GM23338 (cell line): ENCODE results near the gene HIVEP3. TPM values are rescaled to one million over a fixed set of nuclear protein-coding genes. Genes with fewer than 3 reads are reported as not detected.

ENCODE experiments used
- ATAC-seq: fragments of 200-7000 bp; cut with Tn5 transposase; 3 replicates; pipeline ENCODE4 v1.9.1; 2020
- DNase-seq: peaks from one replicate; pipeline ENCODE4 v3.0.0-alpha.2; 2015; ENCODE audit warnings: low spot score
- H2AFZ ChIP-seq: fragments of 200-600 bp; sonication (generic); 2 replicates; pipeline ENCODE4 v1.8.0; 2016; ENCODE audit warnings: antibody characterized with exemption, mild to moderate bottlenecking, moderate library complexity
- H3F3A ChIP-seq: fragments of 200-600 bp; sonication (generic); replicated peaks from 2 replicates; pipeline ENCODE4 v1.8.0; 2017; ENCODE audit warnings: antibody characterized with exemption, mixed run types, low read depth
- H3K27ac ChIP-seq: fragments of 200-600 bp; sonication (generic); 2 replicates; pipeline ENCODE4 v1.6.1; 2016; ENCODE audit warnings: low read depth
- H3K27me3 ChIP-seq: fragments of 200-600 bp; sonication (generic); 2 replicates; pipeline ENCODE4 v1.8.0; 2016; ENCODE audit warnings: mild to moderate bottlenecking, mixed run types, moderate library complexity; ENCODE audit not compliant: insufficient read depth
- H3K36me3 ChIP-seq: fragments of 200-600 bp; sonication (generic); 2 replicates; pipeline ENCODE4 v1.8.0; 2016; ENCODE audit warnings: mild to moderate bottlenecking; ENCODE audit not compliant: insufficient read depth
- H3K4me1 ChIP-seq: fragments of 200-600 bp; sonication (generic); 2 replicates; pipeline ENCODE4 v1.8.0; 2016; ENCODE audit warnings: mild to moderate bottlenecking, moderate library complexity; ENCODE audit not compliant: insufficient read depth
- H3K4me2 ChIP-seq: fragments of 200-600 bp; sonication (generic); 2 replicates; pipeline ENCODE4 v1.7.1; 2017; ENCODE audit warnings: mixed run types
- H3K4me3 ChIP-seq: fragments of 200-600 bp; sonication (generic); 2 replicates; pipeline ENCODE4 v1.6.1; 2016; ENCODE audit warnings: mixed run types
- H3K79me2 ChIP-seq: fragments of 200-600 bp; sonication (generic); replicated peaks from 2 replicates; pipeline ENCODE4 v1.8.0; 2017; ENCODE audit warnings: mild to moderate bottlenecking; ENCODE audit not compliant: insufficient read depth
- H3K9me2 ChIP-seq: fragments of 200-600 bp; sonication (generic); 2 replicates; pipeline ENCODE4 v1.8.0; 2017; ENCODE audit not compliant: insufficient read depth
- H4K20me1 ChIP-seq: fragments of 200-600 bp; sonication (generic); replicated peaks from 2 replicates; pipeline ENCODE4 v1.8.0; 2017; ENCODE audit warnings: mild to moderate bottlenecking; ENCODE audit not compliant: insufficient read depth
- H3K27ac Mint-ChIP-seq: 2 replicates; pipeline ENCODE4 v1.8.0; 2020; ENCODE audit warnings: inconsistent platforms, mild to moderate bottlenecking, moderate library complexity, mixed read lengths
- H3K27me3 Mint-ChIP-seq: 3 replicates; pipeline ENCODE4 v1.8.0; 2022; ENCODE audit warnings: low read depth, mild to moderate bottlenecking, moderate library complexity, mixed read lengths, inconsistent platforms; ENCODE audit not compliant: insufficient read depth, poor library complexity
- H3K36me3 Mint-ChIP-seq: 3 replicates; pipeline ENCODE4 v1.8.0; 2021; ENCODE audit warnings: low read depth, mild to moderate bottlenecking, inconsistent platforms, moderate library complexity, mixed read lengths
- H3K4me1 Mint-ChIP-seq: 3 replicates; pipeline ENCODE4 v1.8.0; 2020; ENCODE audit warnings: mild to moderate bottlenecking, inconsistent platforms, mixed read lengths
- H3K4me3 Mint-ChIP-seq: 3 replicates; pipeline ENCODE4 v1.8.0; 2021; ENCODE audit warnings: moderate library complexity, mild to moderate bottlenecking, inconsistent platforms, mixed read lengths
- H3K9me3 Mint-ChIP-seq: 3 replicates; pipeline ENCODE4 v1.8.0; 2020; ENCODE audit warnings: moderate library complexity, mild to moderate bottlenecking, inconsistent platforms, mixed read lengths
- NANOG ChIP-seq: IDR thresholded peaks from 2 replicates; pipeline ENCODE4 v1.6.1; 2016; ENCODE audit warnings: antibody characterized with exemption, borderline replicate concordance
- POLR2AphosphoS5 ChIP-seq: IDR thresholded peaks from 2 replicates; pipeline ENCODE4 v1.6.1; 2016; ENCODE audit warnings: antibody characterized with exemption, low read depth
- STAT1 ChIP-seq: IDR thresholded peaks from one replicate; pipeline ENCODE4 v1.6.1; 2016; ENCODE audit warnings: antibody characterized with exemption; ENCODE audit not compliant: unreplicated experiment
- ZNF114 ChIP-seq: fragments of 250-450 bp; sonication (Bioruptor Pico); IDR thresholded peaks from 2 replicates; pipeline ENCODE4 v1.5.0; 2020; ENCODE audit warnings: mild to moderate bottlenecking, moderate library complexity
- ZNF462 ChIP-seq: fragments of 250-450 bp; sonication (Bioruptor Pico); IDR thresholded peaks from 2 replicates; pipeline ENCODE4 v1.5.0; 2020; ENCODE audit warnings: mild to moderate bottlenecking, moderate library complexity
- polyA plus RNA-seq: library from polyadenylated mRNA; unstranded; fragments of >200 nt; fragmentation: Nextera tagmentation; extraction: Ambion mirVana; gene quantifications from 2 replicates; pipeline ENCODE4 v1.2.1, GENCODE V29; 2016
- total RNA-seq: library from RNA; depleted of rRNA; stranded (reverse); fragments of >200 nt; shearing (Covaris generic); gene quantifications from 2 replicates; pipeline ENCODE4 v1.2.3, GENCODE V29; 2014
- TF ChIP-seq, protein P1 (sequence below): IDR thresholded peaks from 2 replicates; pipeline ENCODE4 v1.6.1; 2016; ENCODE audit warnings: antibody characterized with exemption
- TF ChIP-seq, protein P2 (sequence below): IDR thresholded peaks from one replicate; pipeline ENCODE4 v1.6.1; 2018; ENCODE audit warnings: antibody characterized with exemption; ENCODE audit not compliant: unreplicated experiment

HIVEP3 gene
- total and polyA plus RNA-seq, 2 experiments from 2014 or later = 0.14 to 0.24 TPM

- H3K9me3 Mint-ChIP-seq = no peaks in the 10 kb centered on the region
- DNase-seq (no peak), ATAC-seq (no peak)
- H3K4me1 Mint-ChIP-seq = peaks cover 12% of the 10 kb centered on the region
- H3K27ac Mint-ChIP-seq = no peak overlapping the region
- H2AFZ ChIP-seq = no peak overlapping the region
- H3K27ac ChIP-seq = no peak overlapping the region
- no peaks in the 10 kb centered on the region for H3K36me3 Mint-ChIP-seq
- no peaks in the 10 kb centered on the region for H3K79me2 ChIP-seq
- peak overlapping the region; percentile 76; the same call in 2 of the 3 replicates for H3K4me3 Mint-ChIP-seq
- H3K4me2 ChIP-seq = peak overlapping the region; percentile 84
- no peaks in the 10 kb centered on the region; the same call in 1 of the 2 replicates for H3K9me2 ChIP-seq
- H3K27me3 Mint-ChIP-seq = peaks cover 40% of the 10 kb centered on the region
- H3F3A ChIP-seq = no peaks in the 10 kb centered on the region
- peaks cover 6% of the 10 kb centered on the region for H3K4me1 ChIP-seq
- peaks cover 6% of the 10 kb centered on the region; the same call in 1 of the 2 replicates for H4K20me1 ChIP-seq
- TF ChIP-seq, protein P1, sequence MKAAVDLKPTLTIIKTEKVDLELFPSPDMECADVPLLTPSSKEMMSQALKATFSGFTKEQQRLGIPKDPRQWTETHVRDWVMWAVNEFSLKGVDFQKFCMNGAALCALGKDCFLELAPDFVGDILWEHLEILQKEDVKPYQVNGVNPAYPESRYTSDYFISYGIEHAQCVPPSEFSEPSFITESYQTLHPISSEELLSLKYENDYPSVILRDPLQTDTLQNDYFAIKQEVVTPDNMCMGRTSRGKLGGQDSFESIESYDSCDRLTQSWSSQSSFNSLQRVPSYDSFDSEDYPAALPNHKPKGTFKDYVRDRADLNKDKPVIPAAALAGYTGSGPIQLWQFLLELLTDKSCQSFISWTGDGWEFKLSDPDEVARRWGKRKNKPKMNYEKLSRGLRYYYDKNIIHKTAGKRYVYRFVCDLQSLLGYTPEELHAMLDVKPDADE = no peak
- no peak for TF ChIP-seq NANOG
- peak overlapping the region; percentile 61; the same call in 1 of the 2 replicates for H3K4me3 ChIP-seq
- H3K27me3 ChIP-seq = peaks cover 39% of the 10 kb centered on the region
- no peaks in the 10 kb centered on the region for H3K36me3 ChIP-seq
Observed at GRCh38 chr1:41660570-41661427, 257.9 kb downstream of the HIVEP3 start.

GRCh38 chr1:41659903-41660302 lies 258.8 kb downstream of the HIVEP3 start:
- peaks cover 43% of the 10 kb centered on the region for H3K27me3 Mint-ChIP-seq

More at GRCh38 chr1:41659903-41660302, 258.8 kb downstream of the HIVEP3 start:
- Histone ChIP-seq H3K79me2 (no peaks in the 10 kb centered on the region), H3K9me2 (no peaks in the 10 kb centered on the region; the same call in 1 of the 2 replicates), H3K4me1 (peaks cover 9% of the 10 kb centered on the region), H3F3A (no peaks in the 10 kb centered on the region), H3K4me3 (no peak overlapping the region), H3K4me2 (no peak overlapping the region), H3K36me3 (no peaks in the 10 kb centered on the region), H3K27ac (no peak overlapping the region), H2AFZ (no peak overlapping the region), H3K27me3 (peaks cover 39% of the 10 kb centered on the region), H4K20me1 (peaks cover 6% of the 10 kb centered on the region; the same call in 1 of the 2 replicates)
- Mint-ChIP-seq H3K27ac (no peak overlapping the region), H3K4me1 (peaks cover 16% of the 10 kb centered on the region), H3K4me3 (no peak overlapping the region), H3K9me3 (no peaks in the 10 kb centered on the region), H3K36me3 (no peaks in the 10 kb centered on the region)
- DNase-seq (no peak), ATAC-seq (no peak)
- no peak for TF ChIP-seq ZNF462 (CRISPR knock-in tag)
- TF ChIP-seq STAT1 = no peak
- TF ChIP-seq POLR2AphosphoS5 = no peak
- TF ChIP-seq, protein P2, sequence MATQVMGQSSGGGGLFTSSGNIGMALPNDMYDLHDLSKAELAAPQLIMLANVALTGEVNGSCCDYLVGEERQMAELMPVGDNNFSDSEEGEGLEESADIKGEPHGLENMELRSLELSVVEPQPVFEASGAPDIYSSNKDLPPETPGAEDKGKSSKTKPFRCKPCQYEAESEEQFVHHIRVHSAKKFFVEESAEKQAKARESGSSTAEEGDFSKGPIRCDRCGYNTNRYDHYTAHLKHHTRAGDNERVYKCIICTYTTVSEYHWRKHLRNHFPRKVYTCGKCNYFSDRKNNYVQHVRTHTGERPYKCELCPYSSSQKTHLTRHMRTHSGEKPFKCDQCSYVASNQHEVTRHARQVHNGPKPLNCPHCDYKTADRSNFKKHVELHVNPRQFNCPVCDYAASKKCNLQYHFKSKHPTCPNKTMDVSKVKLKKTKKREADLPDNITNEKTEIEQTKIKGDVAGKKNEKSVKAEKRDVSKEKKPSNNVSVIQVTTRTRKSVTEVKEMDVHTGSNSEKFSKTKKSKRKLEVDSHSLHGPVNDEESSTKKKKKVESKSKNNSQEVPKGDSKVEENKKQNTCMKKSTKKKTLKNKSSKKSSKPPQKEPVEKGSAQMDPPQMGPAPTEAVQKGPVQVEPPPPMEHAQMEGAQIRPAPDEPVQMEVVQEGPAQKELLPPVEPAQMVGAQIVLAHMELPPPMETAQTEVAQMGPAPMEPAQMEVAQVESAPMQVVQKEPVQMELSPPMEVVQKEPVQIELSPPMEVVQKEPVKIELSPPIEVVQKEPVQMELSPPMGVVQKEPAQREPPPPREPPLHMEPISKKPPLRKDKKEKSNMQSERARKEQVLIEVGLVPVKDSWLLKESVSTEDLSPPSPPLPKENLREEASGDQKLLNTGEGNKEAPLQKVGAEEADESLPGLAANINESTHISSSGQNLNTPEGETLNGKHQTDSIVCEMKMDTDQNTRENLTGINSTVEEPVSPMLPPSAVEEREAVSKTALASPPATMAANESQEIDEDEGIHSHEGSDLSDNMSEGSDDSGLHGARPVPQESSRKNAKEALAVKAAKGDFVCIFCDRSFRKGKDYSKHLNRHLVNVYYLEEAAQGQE = no peak
- no peak for TF ChIP-seq ZNF114 (CRISPR knock-in tag)
- TF ChIP-seq, protein P1 = no peak
